ENCODE data around the gene ASXL3. TPM values are rescaled to one million over a fixed set of nuclear protein-coding genes. Genes with fewer than 3 reads are reported as not detected.

The ASXL3 gene
- total and polyA plus RNA-seq, 7 experiments from 2014 or later: not detected

DNA sequence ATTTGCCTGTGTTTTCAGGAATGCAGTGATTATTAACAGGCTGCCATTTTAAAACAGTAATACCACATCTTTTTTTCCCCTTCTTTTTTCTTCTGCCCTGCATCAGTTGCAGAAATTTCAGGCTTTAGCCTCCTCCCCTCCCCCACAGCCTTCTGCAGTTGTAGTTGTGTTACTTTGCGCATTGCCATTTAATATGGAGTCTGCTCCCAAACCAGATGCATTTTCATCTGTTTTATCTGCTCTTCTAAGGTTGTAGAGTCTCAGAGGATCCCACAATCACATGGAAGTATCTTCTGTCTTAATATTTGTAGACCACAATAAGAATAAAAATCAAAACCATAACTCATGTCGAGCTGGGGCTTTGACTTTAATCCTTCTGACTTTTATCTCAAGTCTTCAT is 3.8 kb downstream of the ASXL3 start:
- peaks cover 0 to 4% (median 0%) of the 10 kb centered on the region in 5 donors for H3K36me3 Mint-ChIP-seq
- intact Hi-C loops (cut with micrococcal nuclease): no loop called here

DNA sequence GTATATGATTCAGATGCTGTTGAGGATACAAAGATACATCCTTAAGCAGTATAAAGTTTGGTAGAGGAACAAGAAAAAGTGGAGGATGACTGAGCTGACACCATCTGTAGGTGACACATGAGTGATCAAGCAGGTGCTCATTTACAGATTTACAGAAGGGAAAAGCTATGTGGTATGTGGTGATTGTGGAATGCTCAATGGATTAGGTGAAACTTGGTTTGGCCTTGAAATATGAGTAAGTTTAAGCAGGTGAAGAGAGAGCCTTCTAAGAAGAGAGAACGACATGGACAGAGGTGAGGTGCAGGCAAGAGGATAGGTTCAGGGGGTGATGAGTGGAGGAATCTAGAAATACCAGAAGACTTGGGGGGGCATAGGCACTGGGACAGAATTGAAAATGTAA is 5.9 kb downstream of the ASXL3 start:
- no peak for DNase-seq
- CTCF ChIA-PET: no interaction called here
- peaks cover 0 to 2% of the 10 kb centered on the region in 2 donors for H3K27me3 ChIP-seq (ENCODE audit: control insufficient read depth in 2 of 2, insufficient read depth in 2 of 2, low read length in 2 of 2)
- no peak overlapping the region for H3K27ac ChIP-seq (ENCODE audit: low read depth, low read length)
- no peak for ATAC-seq
- H3K9me3 ChIP-seq (ENCODE audit: control insufficient read depth in 2 of 3, low read length in 3 of 3): no peaks in the 10 kb centered on the region
- H3K4me3 ChIP-seq (ENCODE audit: low read length): no peak overlapping the region
- Mint-ChIP-seq H3K4me3 (no peak overlapping the region), H3K27me3 (peaks cover 0 to 8% (median 0%) of the 10 kb centered on the region in 5 donors), H3K36me3 (no peaks in the 10 kb centered on the region), H3K4me1 (peaks cover 0 to 2% (median 0%) of the 10 kb centered on the region in 7 donors), H3K27ac (no peak overlapping the region), H3K9me3 (peaks cover 0 to 33% (median 5%) of the 10 kb centered on the region in 11 donors)
- POLR2A ChIA-PET: no interaction called here
- no peaks in the 10 kb centered on the region for H3K4me1 ChIP-seq (ENCODE audit: control insufficient read depth in 2 of 2, insufficient read depth in 2 of 2, low read length in 2 of 2)
- intact Hi-C loops (cut with micrococcal nuclease): no loop called here
- no peaks in the 10 kb centered on the region for H3K36me3 ChIP-seq (ENCODE audit: control insufficient read depth in 2 of 3, insufficient read depth in 3 of 3, low read length in 3 of 3)

More for the DNA sequence above, 3.8 kb downstream of the ASXL3 start:
- Histone ChIP-seq H3K36me3 (ENCODE audit: control insufficient read depth in 2 of 3, insufficient read depth in 3 of 3, low read length in 3 of 3) (no peaks in the 10 kb centered on the region), H3K27me3 (ENCODE audit: control insufficient read depth in 2 of 2, insufficient read depth in 2 of 2, low read length in 2 of 2) (peaks cover 0 to 3% of the 10 kb centered on the region in 2 donors), H3K27ac (ENCODE audit: low read depth, low read length) (no peak overlapping the region), H3K4me1 (ENCODE audit: control insufficient read depth in 2 of 2, insufficient read depth in 2 of 2, low read length in 2 of 2) (no peaks in the 10 kb centered on the region), H3K4me3 (ENCODE audit: low read length) (no peak overlapping the region), H3K9me3 (ENCODE audit: control insufficient read depth in 2 of 3, low read length in 3 of 3) (no peaks in the 10 kb centered on the region)
- DNase-seq (no peak), ATAC-seq (no peak)
- peaks cover 4 to 6% (median 5%) of the 10 kb centered on the region in 7 donors for H3K4me1 Mint-ChIP-seq
- peaks cover 0 to 22% (median 6%) of the 10 kb centered on the region in 11 donors for H3K9me3 Mint-ChIP-seq
- ChIA-PET POLR2A (no interaction called here), CTCF (no interaction called here)
- H3K27me3 Mint-ChIP-seq: peaks cover 7 to 16% (median 10%) of the 10 kb centered on the region in 5 donors
- H3K4me3 Mint-ChIP-seq: no peak overlapping the region
- H3K27ac Mint-ChIP-seq: no peak overlapping the region

DNA sequence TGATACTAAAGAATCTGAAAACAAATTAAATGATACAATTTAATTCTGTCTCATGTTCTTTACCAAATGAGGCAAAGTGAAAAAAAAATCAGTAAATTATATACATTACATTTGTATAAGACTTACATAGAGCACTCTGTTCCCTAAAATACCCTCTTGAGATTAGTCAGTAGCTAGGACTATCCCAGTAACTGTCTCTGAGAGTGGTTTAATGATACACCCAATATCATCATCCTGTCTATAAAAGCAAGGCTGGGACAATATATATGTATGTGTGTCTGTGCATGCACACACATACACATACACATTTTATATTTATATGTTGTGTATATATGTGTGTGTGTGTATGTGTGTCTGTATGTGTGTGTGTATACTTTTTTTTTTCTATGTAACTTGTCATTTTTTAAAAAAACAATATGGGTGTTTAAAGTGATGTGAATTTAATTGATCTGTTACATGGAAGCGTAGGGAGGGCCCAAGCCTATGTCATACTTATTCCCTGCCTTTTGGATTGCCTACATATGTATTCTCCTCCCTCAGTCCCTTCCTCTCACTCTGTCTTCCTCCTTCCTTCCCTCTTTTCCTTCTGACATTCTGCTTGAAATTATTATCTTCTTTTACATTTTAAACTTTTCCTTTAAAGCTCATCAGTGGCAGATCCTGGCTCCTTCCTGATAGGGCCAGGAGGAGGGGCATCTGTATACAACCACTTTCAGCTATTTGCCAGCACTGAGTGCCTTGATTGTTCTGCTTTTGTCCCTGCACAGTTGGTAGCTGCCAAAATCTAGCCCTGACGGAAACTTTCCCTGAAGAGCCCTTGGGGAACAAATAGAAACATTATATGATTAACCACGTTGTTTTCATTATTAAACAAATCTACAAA is 6.8 kb downstream of the ASXL3 start:
- no peak overlapping the region for H3K4me3 Mint-ChIP-seq
- no peak overlapping the region for H3K4me3 ChIP-seq (ENCODE audit: low read length)
- DNase-seq (no peak), ATAC-seq (no peak)
- POLR2A ChIA-PET: no interaction called here
- H3K9me3 ChIP-seq (ENCODE audit: control insufficient read depth in 2 of 3, low read length in 3 of 3): no peaks in the 10 kb centered on the region
- H3K27me3 Mint-ChIP-seq: peaks cover 0 to 8% (median 0%) of the 10 kb centered on the region in 5 donors
- intact Hi-C loops (cut with micrococcal nuclease): no loop called here
- CTCF ChIA-PET: no interaction called here
- no peaks in the 10 kb centered on the region for H3K36me3 ChIP-seq (ENCODE audit: control insufficient read depth in 2 of 3, insufficient read depth in 3 of 3, low read length in 3 of 3)
- H3K27ac Mint-ChIP-seq: no peak overlapping the region
- no peak overlapping the region for H3K27ac ChIP-seq (ENCODE audit: low read depth, low read length)
- H3K4me1 ChIP-seq (ENCODE audit: control insufficient read depth in 2 of 2, insufficient read depth in 2 of 2, low read length in 2 of 2): no peaks in the 10 kb centered on the region
- no peaks in the 10 kb centered on the region for H3K36me3 Mint-ChIP-seq
- H3K27me3 ChIP-seq (ENCODE audit: control insufficient read depth in 2 of 2, insufficient read depth in 2 of 2, low read length in 2 of 2): no peaks in the 10 kb centered on the region
- H3K4me1 Mint-ChIP-seq: peaks cover 0 to 2% (median 0%) of the 10 kb centered on the region in 7 donors
- H3K9me3 Mint-ChIP-seq: peaks cover 0 to 35% (median 5%) of the 10 kb centered on the region in 11 donors

DNA sequence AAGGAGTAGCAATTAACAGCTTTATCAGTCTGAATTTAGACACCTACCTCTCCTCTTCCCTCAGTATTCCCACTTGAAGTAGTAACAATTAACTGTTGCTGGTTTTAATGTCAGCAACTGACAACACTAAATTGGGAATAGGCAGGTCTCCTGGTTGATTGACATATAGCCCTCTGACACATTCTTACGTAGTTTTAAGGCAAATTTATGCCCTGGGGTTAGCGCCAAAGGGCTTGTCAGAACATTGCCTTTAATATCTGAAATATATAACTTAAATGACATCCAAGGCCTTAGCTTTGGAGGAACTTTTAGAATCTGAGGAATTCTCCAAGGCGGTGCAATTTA is 7.4 kb downstream of the ASXL3 start:
- Histone ChIP-seq H3K4me3 (ENCODE audit: low read length) (no peak overlapping the region), H3K27ac (ENCODE audit: low read depth, low read length) (no peak overlapping the region), H3K9me3 (ENCODE audit: control insufficient read depth in 2 of 3, low read length in 3 of 3) (no peaks in the 10 kb centered on the region), H3K4me1 (ENCODE audit: control insufficient read depth in 2 of 2, insufficient read depth in 2 of 2, low read length in 2 of 2) (no peaks in the 10 kb centered on the region), H3K36me3 (ENCODE audit: control insufficient read depth in 2 of 3, insufficient read depth in 3 of 3, low read length in 3 of 3) (no peaks in the 10 kb centered on the region), H3K27me3 (ENCODE audit: control insufficient read depth in 2 of 2, insufficient read depth in 2 of 2, low read length in 2 of 2) (no peaks in the 10 kb centered on the region)
- H3K27ac Mint-ChIP-seq: no peak overlapping the region
- no peak overlapping the region for H3K4me3 Mint-ChIP-seq
- ATAC-seq: no peak
- H3K36me3 Mint-ChIP-seq: no peaks in the 10 kb centered on the region
- intact Hi-C loops (cut with micrococcal nuclease): no loop called here
- no peak for DNase-seq
- H3K4me1 Mint-ChIP-seq: peaks cover 0 to 2% (median 0%) of the 10 kb centered on the region in 7 donors
- peaks cover 0 to 35% (median 5%) of the 10 kb centered on the region in 11 donors for H3K9me3 Mint-ChIP-seq
- CTCF ChIA-PET: no interaction called here
- H3K27me3 Mint-ChIP-seq: peaks cover 0 to 8% (median 0%) of the 10 kb centered on the region in 5 donors
- POLR2A ChIA-PET: no interaction called here

DNA sequence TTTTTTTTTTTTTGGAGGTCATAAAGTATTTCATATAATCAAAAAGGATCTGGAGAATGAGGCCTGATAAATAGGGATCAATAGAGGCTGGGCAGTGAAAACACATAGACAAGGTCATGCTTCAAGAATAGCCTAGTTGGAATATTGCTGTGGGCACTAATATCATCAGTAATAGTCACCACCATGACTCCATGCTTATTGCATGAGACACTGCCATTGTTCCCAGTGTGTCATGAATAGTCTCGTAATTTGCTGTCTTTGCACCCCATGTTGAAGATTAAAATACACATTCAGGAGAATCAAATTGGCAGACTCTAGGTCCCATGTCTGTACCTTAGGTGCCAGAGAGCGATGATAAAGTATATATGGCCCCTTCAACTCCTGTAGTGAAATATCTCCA is 10.3 kb downstream of the ASXL3 start:
- peaks cover 0 to 33% (median 6%) of the 10 kb centered on the region in 11 donors for H3K9me3 Mint-ChIP-seq
- H3K4me1 Mint-ChIP-seq: peaks cover 0 to 2% (median 0%) of the 10 kb centered on the region in 7 donors
- Histone ChIP-seq H3K27me3 (ENCODE audit: control insufficient read depth in 2 of 2, insufficient read depth in 2 of 2, low read length in 2 of 2) (no peaks in the 10 kb centered on the region), H3K4me1 (ENCODE audit: control insufficient read depth in 2 of 2, insufficient read depth in 2 of 2, low read length in 2 of 2) (no peaks in the 10 kb centered on the region), H3K4me3 (ENCODE audit: low read length) (no peak overlapping the region), H3K9me3 (ENCODE audit: control insufficient read depth in 2 of 3, low read length in 3 of 3) (no peaks in the 10 kb centered on the region), H3K36me3 (ENCODE audit: control insufficient read depth in 2 of 3, insufficient read depth in 3 of 3, low read length in 3 of 3) (no peaks in the 10 kb centered on the region), H3K27ac (ENCODE audit: low read depth, low read length) (no peak overlapping the region)
- no peak overlapping the region for H3K4me3 Mint-ChIP-seq
- H3K27ac Mint-ChIP-seq: no peak overlapping the region
- intact Hi-C loops (cut with micrococcal nuclease): no loop called here
- ATAC-seq: no peak
- H3K36me3 Mint-ChIP-seq: peaks cover 0 to 2% (median 0%) of the 10 kb centered on the region in 5 donors
- DNase-seq: no peak
- CTCF ChIA-PET: no interaction called here
- POLR2A ChIA-PET: no interaction called here
- no peaks in the 10 kb centered on the region for H3K27me3 Mint-ChIP-seq

DNA sequence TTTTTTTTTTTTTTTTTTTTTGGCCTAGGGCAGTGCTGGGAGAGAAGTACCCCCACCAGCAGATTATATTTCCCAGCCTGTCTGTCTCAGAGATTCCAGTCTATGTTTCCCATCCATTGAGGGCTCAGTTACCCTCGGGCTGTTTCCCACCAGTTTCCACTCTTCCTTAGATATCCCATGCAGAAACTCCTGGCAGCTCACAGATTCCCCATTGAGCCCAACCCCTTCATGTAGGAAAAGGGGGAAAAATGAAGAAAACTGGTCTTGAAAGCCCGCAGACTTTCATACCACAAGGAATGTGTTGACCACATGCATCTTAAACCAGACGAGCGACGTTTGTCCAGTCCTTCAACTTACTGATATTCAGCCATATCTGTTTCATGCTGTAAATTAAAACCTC is 15.2 kb downstream of the ASXL3 start:
- H3K27ac Mint-ChIP-seq: no peak overlapping the region
- H3K4me3 Mint-ChIP-seq: no peak overlapping the region
- DNase-seq: no peak
- H3K27me3 Mint-ChIP-seq: no peaks in the 10 kb centered on the region
- Histone ChIP-seq H3K27me3 (ENCODE audit: control insufficient read depth in 2 of 2, insufficient read depth in 2 of 2, low read length in 2 of 2) (no peaks in the 10 kb centered on the region), H3K4me1 (ENCODE audit: control insufficient read depth in 2 of 2, insufficient read depth in 2 of 2, low read length in 2 of 2) (no peaks in the 10 kb centered on the region), H3K4me3 (ENCODE audit: low read length) (no peak overlapping the region), H3K9me3 (ENCODE audit: control insufficient read depth in 2 of 3, low read length in 3 of 3) (no peaks in the 10 kb centered on the region), H3K36me3 (ENCODE audit: control insufficient read depth in 2 of 3, insufficient read depth in 3 of 3, low read length in 3 of 3) (no peaks in the 10 kb centered on the region), H3K27ac (ENCODE audit: low read depth, low read length) (no peak overlapping the region)
- ChIA-PET POLR2A (no interaction called here), CTCF (no interaction called here)
- intact Hi-C loops (cut with micrococcal nuclease): no loop called here
- ATAC-seq: no peak
- peaks cover 0 to 4% (median 0%) of the 10 kb centered on the region in 5 donors for H3K36me3 Mint-ChIP-seq
- H3K9me3 Mint-ChIP-seq: peaks cover 0 to 13% (median 0%) of the 10 kb centered on the region in 11 donors
- no peaks in the 10 kb centered on the region for H3K4me1 Mint-ChIP-seq

DNA sequence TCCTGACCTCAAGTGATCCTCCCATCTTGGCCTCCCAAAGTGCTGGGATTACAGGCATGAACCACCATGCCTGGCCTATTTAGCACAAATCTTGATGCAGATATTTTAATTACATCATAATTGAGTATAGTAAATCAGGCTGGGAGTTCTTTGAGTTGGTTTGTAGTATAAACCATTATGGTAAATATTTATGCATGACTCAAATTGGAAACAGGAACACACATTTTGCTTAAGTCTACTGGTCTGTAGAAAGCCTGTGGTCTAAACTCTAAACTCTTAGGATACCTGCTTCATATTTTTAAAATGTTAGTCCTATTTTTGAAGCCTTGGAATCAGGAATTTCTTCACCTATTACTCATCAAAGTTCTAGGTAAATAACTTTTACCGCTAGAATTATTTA is 16.8 kb downstream of the ASXL3 start:
- no peaks in the 10 kb centered on the region for H3K4me1 Mint-ChIP-seq
- ATAC-seq: no peak
- H3K9me3 Mint-ChIP-seq: peaks cover 0 to 12% (median 0%) of the 10 kb centered on the region in 11 donors
- H3K4me3 ChIP-seq (ENCODE audit: low read length): no peak overlapping the region
- H3K27me3 Mint-ChIP-seq: no peaks in the 10 kb centered on the region
- H3K4me1 ChIP-seq (ENCODE audit: control insufficient read depth in 2 of 2, insufficient read depth in 2 of 2, low read length in 2 of 2): no peaks in the 10 kb centered on the region
- H3K27ac Mint-ChIP-seq: no peak overlapping the region
- intact Hi-C loops (cut with micrococcal nuclease): no loop called here
- H3K4me3 Mint-ChIP-seq: no peak overlapping the region
- CTCF ChIA-PET: no interaction called here
- no peak for DNase-seq
- no peaks in the 10 kb centered on the region for H3K36me3 ChIP-seq (ENCODE audit: control insufficient read depth in 2 of 3, insufficient read depth in 3 of 3, low read length in 3 of 3)
- no peaks in the 10 kb centered on the region for H3K27me3 ChIP-seq (ENCODE audit: control insufficient read depth in 2 of 2, insufficient read depth in 2 of 2, low read length in 2 of 2)
- H3K9me3 ChIP-seq (ENCODE audit: control insufficient read depth in 2 of 3, low read length in 3 of 3): no peaks in the 10 kb centered on the region
- H3K27ac ChIP-seq (ENCODE audit: low read depth, low read length): no peak overlapping the region
- POLR2A ChIA-PET: no interaction called here
- H3K36me3 Mint-ChIP-seq: peaks cover 0 to 4% (median 0%) of the 10 kb centered on the region in 5 donors
